ENCODE data around the gene HEYL.

DNA sequence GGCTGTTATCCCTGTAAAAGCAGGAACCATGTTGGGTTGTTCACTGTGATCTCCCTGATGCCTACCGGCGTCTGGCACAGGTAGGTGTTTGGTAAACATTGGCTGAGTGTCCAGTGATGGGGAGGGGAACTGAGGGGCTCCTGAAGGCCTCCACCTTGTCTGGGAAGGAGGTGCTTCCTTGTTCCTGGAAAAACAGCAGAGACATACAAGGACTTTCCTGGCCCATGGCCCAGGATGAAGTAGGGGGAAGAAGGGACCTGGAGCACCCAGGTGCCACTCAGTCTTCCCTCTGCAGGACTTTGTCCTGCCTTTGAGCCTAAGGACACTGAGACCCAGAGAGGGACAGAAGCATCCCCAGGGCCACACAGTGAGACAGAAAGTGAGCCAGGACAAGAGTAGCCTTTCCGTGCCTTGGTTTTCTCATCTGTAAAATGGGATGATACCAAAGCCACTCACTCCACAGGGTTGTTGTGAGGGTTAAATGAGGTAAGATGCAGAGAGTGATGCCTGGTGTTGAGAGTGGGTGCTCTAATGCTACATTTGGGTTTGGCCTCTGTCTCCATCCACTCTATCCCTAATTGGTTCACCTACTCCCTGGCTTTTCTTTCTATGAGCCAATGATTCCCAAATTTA, 6.1 kb upstream of the HEYL start:
- TF ChIP-seq POLR2A (IDR thresholded peaks at IDR 0.05; ENCODE audit: low read length) (no peak), GATA1 (IDR thresholded peaks at IDR 0.05; ENCODE audit: low read depth, low read length) (no peak)

Measured in erythroblast (primary cell).